MCF 10A (cell line): ENCODE results near the gene IGIP. TPM values are rescaled to one million over a fixed set of nuclear protein-coding genes. Genes with fewer than 3 reads are reported as not detected.

Experiments
- BruUV-seq: library from RNA; stranded (reverse); fragments of 400-500 nt; replicated peaks from 2 replicates; lab custom pipeline; 2021; lab: Mats Ljungman, UMichigan
- CTCF ChIA-PET: fragments of 300-600 bp; sonication (Branson Sonifier 250); formaldehyde crosslinking; extraction: SDS; loops from one replicate; lab custom pipeline; 2021; ENCODE audit warnings: antibody characterized with exemption, inconsistent platforms; lab: Yijun Ruan, JAX
- POLR2A ChIA-PET: fragments of 300-600, 350-650 bp; sonication (Branson Sonifier 250); formaldehyde crosslinking; extraction: SDS; loops from one replicate; lab custom pipeline; 2020; ENCODE audit warnings: antibody characterized with exemption, inconsistent platforms; lab: Yijun Ruan, JAX
- DNase-seq: peaks from one replicate; pipeline ENCODE4 v3.0.0-alpha.2; 2018; ENCODE audit not compliant: unreplicated experiment
- H3K27ac Mint-ChIP-seq: one replicate; pipeline ENCODE4 v1.8.0; 2022; ENCODE audit warnings: mild to moderate bottlenecking, low read depth, mixed read lengths; ENCODE audit not compliant: unreplicated experiment
- H3K27me3 Mint-ChIP-seq: one replicate; pipeline ENCODE4 v1.8.0; 2022; ENCODE audit warnings: mixed read lengths; ENCODE audit not compliant: insufficient read depth, unreplicated experiment
- H3K36me3 Mint-ChIP-seq: one replicate; pipeline ENCODE4 v1.8.0; 2022; ENCODE audit warnings: mild to moderate bottlenecking, moderate library complexity, mixed read lengths; ENCODE audit not compliant: insufficient read depth, unreplicated experiment
- H3K4me1 Mint-ChIP-seq: one replicate; pipeline ENCODE4 v1.8.0; 2022; ENCODE audit warnings: mixed read lengths; ENCODE audit not compliant: insufficient read depth, unreplicated experiment
- H3K4me3 Mint-ChIP-seq: one replicate; pipeline ENCODE4 v1.8.0; 2022; ENCODE audit warnings: mild to moderate bottlenecking, moderate library complexity, mixed read lengths; ENCODE audit not compliant: unreplicated experiment
- H3K9me3 Mint-ChIP-seq: one replicate; pipeline ENCODE4 v1.8.0; 2022; ENCODE audit warnings: mixed read lengths; ENCODE audit not compliant: unreplicated experiment
- CTCF ChIP-seq: fragments of 200-600 bp; IDR thresholded peaks from one replicate; pipeline ENCODE4 v1.8.0; 2022; ENCODE audit warnings: antibody characterized with exemption, mild to moderate bottlenecking; ENCODE audit not compliant: unreplicated experiment
- intact Hi-C: fragments of 100-400 bp; cut with micrococcal nuclease; formaldehyde crosslinking; loops from 2 replicates; pipeline ENCODE4 v1.14.1; 2022
- total RNA-seq: library from RNA; stranded (reverse); gene quantifications from 2 replicates; pipeline ENCODE4 v1.2.3, GENCODE V29; 2022

The IGIP gene
- total RNA-seq, 1 experiment from 2014 or later, result 7.5 TPM

- ChIA-PET POLR2A (interaction anchor here (0.9 to 3.4 kb wide), 6 partner anchors 10 to 76 kb away, joined by 4 to 49 read pairs (median 16); partner anchors contain the start of gene PURA), CTCF (interaction anchor here (0.7 to 7.3 kb wide), 10 partner anchors 10 to 225 kb away, joined by 3 to 66 read pairs (median 6); no protein-coding TSS in a partner anchor)
- Mint-ChIP-seq H3K27ac (peak overlapping the region; percentile 8), H3K4me3 (no peak overlapping the region), H3K27me3 (no peaks in the 10 kb centered on the region), H3K9me3 (no peaks in the 10 kb centered on the region), H3K4me1 (peaks cover 12% of the 10 kb centered on the region), H3K36me3 (peaks cover 11% of the 10 kb centered on the region)
- TF ChIP-seq CTCF, result no peak
- no TSS peak for BruUV-seq
- no peak for DNase-seq
- intact Hi-C loops, result loop anchor here (2.0 kb wide), 1 partner anchor 19 kb away; the partner anchor contains the start of gene PURA
These were observed 7.9 kb downstream of the IGIP start for GRCh38 chr5:140133514-140134167.

- no peak for DNase-seq
- Mint-ChIP-seq H3K4me3 (no peak overlapping the region), H3K27ac (peak overlapping the region; percentile 8), H3K36me3 (peaks cover 11% of the 10 kb centered on the region), H3K27me3 (no peaks in the 10 kb centered on the region), H3K9me3 (no peaks in the 10 kb centered on the region), H3K4me1 (peaks cover 12% of the 10 kb centered on the region)
- no TSS peak for BruUV-seq
- CTCF ChIA-PET, result interaction anchor here (0.7 to 7.3 kb wide), 7 partner anchors 9 to 60 kb away, joined by 3 to 66 read pairs (median 7); no protein-coding TSS in a partner anchor
- intact Hi-C loops, result no loop called here
- no peak for TF ChIP-seq CTCF
- POLR2A ChIA-PET, result interaction anchor here (1.0 to 3.4 kb wide), 5 partner anchors 10 to 25 kb away, joined by 3 to 49 read pairs (median 5); partner anchors contain the start of gene PURA
These were observed 8.7 kb downstream of the IGIP start for GRCh38 chr5:140134277-140134935.

- Mint-ChIP-seq H3K9me3 (no peaks in the 10 kb centered on the region), H3K27ac (no peak overlapping the region), H3K4me1 (peaks cover 14% of the 10 kb centered on the region), H3K27me3 (no peaks in the 10 kb centered on the region), H3K4me3 (no peak overlapping the region), H3K36me3 (peaks cover 11% of the 10 kb centered on the region)
- ChIA-PET POLR2A (interaction anchor here (0.6 to 1.9 kb wide), 5 partner anchors 9 to 20 kb away, joined by 3 to 5 read pairs (median 4); no protein-coding TSS in a partner anchor), CTCF (interaction anchor here (0.7 to 7.3 kb wide), 9 partner anchors 9 to 217 kb away, joined by 4 to 66 read pairs (median 6); no protein-coding TSS in a partner anchor)
- intact Hi-C loops, result no loop called here
- BruUV-seq, result no TSS peak
- no peak for DNase-seq
- no peak for TF ChIP-seq CTCF
These were observed 9.4 kb downstream of the IGIP start for GRCh38 chr5:140135127-140135526.

GRCh38 chr5:140136624-140137023, 10.9 kb downstream of the IGIP start:
- POLR2A ChIA-PET, result interaction anchor here (0.6 to 1.4 kb wide), 3 partner anchors 14 to 37 kb away, joined by 3 to 4 read pairs (median 4); no protein-coding TSS in a partner anchor
- no peak for TF ChIP-seq CTCF
- Mint-ChIP-seq H3K27ac (no peak overlapping the region), H3K4me1 (peaks cover 26% of the 10 kb centered on the region), H3K9me3 (no peaks in the 10 kb centered on the region), H3K27me3 (no peaks in the 10 kb centered on the region), H3K4me3 (no peak overlapping the region), H3K36me3 (peaks cover 11% of the 10 kb centered on the region)
- intact Hi-C loops, result no loop called here
- no peak for DNase-seq
- CTCF ChIA-PET, result interaction anchor here (0.6 to 7.3 kb wide), 7 partner anchors 10 to 215 kb away, joined by 3 to 66 read pairs (median 5); no protein-coding TSS in a partner anchor
- no TSS peak for BruUV-seq
